Measurements from ENCODE around the gene TRIML2. TPM values are rescaled to one million over a fixed set of nuclear protein-coding genes. Genes with fewer than 3 reads are reported as not detected.
A peak's percentile ranks its signal among the peaks of the same experiment; 100 is the strongest.

The TRIML2 gene
- total RNA-seq: not detected in 3 replicates

- DNase-seq (ENCODE audit: low spot score in 2 of 2, unreplicated experiment in 2 of 2): no peak
- no peak within 1 kb of the TSS for H3K4me3 Mint-ChIP-seq
- peak within 1 kb of the TSS; percentile 14 for H3K27ac Mint-ChIP-seq
- peaks cover 28% of the 10 kb centered on the region for H3K4me1 Mint-ChIP-seq
- no peaks in the 10 kb centered on the region for H3K9me3 Mint-ChIP-seq
- H3K27me3 Mint-ChIP-seq (ENCODE audit: low read depth): no peaks in the 10 kb centered on the region
- no peaks in the 10 kb centered on the region for H3K36me3 Mint-ChIP-seq
- TF ChIP-seq, protein P1, sequence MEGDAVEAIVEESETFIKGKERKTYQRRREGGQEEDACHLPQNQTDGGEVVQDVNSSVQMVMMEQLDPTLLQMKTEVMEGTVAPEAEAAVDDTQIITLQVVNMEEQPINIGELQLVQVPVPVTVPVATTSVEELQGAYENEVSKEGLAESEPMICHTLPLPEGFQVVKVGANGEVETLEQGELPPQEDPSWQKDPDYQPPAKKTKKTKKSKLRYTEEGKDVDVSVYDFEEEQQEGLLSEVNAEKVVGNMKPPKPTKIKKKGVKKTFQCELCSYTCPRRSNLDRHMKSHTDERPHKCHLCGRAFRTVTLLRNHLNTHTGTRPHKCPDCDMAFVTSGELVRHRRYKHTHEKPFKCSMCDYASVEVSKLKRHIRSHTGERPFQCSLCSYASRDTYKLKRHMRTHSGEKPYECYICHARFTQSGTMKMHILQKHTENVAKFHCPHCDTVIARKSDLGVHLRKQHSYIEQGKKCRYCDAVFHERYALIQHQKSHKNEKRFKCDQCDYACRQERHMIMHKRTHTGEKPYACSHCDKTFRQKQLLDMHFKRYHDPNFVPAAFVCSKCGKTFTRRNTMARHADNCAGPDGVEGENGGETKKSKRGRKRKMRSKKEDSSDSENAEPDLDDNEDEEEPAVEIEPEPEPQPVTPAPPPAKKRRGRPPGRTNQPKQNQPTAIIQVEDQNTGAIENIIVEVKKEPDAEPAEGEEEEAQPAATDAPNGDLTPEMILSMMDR (IDR thresholded peaks at IDR 0.05; ENCODE audit: unreplicated experiment): no peak
Observed at GRCh38 chr4:188109157-188109755, at the start of gene TRIML2. TRIML2 (minus strand) TSS chr4:188109603; CDS start chr4:188105368, 4,235 bp downstream.

- peaks cover 4% of the 10 kb centered on the region for H3K4me1 Mint-ChIP-seq
Observed at GRCh38 chr4:188158336-188158735, 48.9 kb upstream of the TRIML2 start.

GRCh38 chr4:188154668-188155405, 45.4 kb upstream of the TRIML2 start:
- TF ChIP-seq, protein P1 (IDR thresholded peaks at IDR 0.05; ENCODE audit: unreplicated experiment): no peak
- no peak for DNase-seq (ENCODE audit: low spot score in 2 of 2, unreplicated experiment in 2 of 2)
- Mint-ChIP-seq H3K9me3 (peaks cover 9% of the 10 kb centered on the region), H3K27ac (no peak overlapping the region), H3K36me3 (peaks cover 5% of the 10 kb centered on the region), H3K27me3 (ENCODE audit: low read depth) (no peaks in the 10 kb centered on the region), H3K4me1 (no peaks in the 10 kb centered on the region), H3K4me3 (no peak overlapping the region)

More at GRCh38 chr4:188158336-188158735, 48.9 kb upstream of the TRIML2 start:
- DNase-seq (ENCODE audit: low spot score in 2 of 2, unreplicated experiment in 2 of 2): no peak
- TF ChIP-seq, protein P1 (IDR thresholded peaks at IDR 0.05; ENCODE audit: unreplicated experiment): no peak
- Mint-ChIP-seq H3K27ac (no peak overlapping the region), H3K4me3 (no peak overlapping the region), H3K9me3 (peaks cover 9% of the 10 kb centered on the region), H3K27me3 (ENCODE audit: low read depth) (no peaks in the 10 kb centered on the region), H3K36me3 (peaks cover 5% of the 10 kb centered on the region)

- Mint-ChIP-seq H3K4me1 (peaks cover 6% of the 10 kb centered on the region), H3K9me3 (no peaks in the 10 kb centered on the region), H3K4me3 (no peak overlapping the region), H3K36me3 (no peaks in the 10 kb centered on the region), H3K27me3 (ENCODE audit: low read depth) (no peaks in the 10 kb centered on the region), H3K27ac (no peak overlapping the region)
- no peak for DNase-seq (ENCODE audit: low spot score in 2 of 2, unreplicated experiment in 2 of 2)
- TF ChIP-seq, protein P1 (IDR thresholded peaks at IDR 0.05; ENCODE audit: unreplicated experiment): no peak
Observed at GRCh38 chr4:188147776-188148175, 38.4 kb upstream of the TRIML2 start.

- DNase-seq (ENCODE audit: low spot score in 2 of 2, unreplicated experiment in 2 of 2): no peak
- Mint-ChIP-seq H3K9me3 (no peaks in the 10 kb centered on the region), H3K36me3 (no peaks in the 10 kb centered on the region), H3K4me3 (no peak overlapping the region), H3K27me3 (ENCODE audit: low read depth) (no peaks in the 10 kb centered on the region), H3K27ac (no peak overlapping the region), H3K4me1 (peaks cover 6% of the 10 kb centered on the region)
- TF ChIP-seq, protein P1 (IDR thresholded peaks at IDR 0.05; ENCODE audit: unreplicated experiment): no peak
Observed at GRCh38 chr4:188147176-188147575, 37.8 kb upstream of the TRIML2 start.
